ENCODE measurements around the gene LYZL1.

DNA sequence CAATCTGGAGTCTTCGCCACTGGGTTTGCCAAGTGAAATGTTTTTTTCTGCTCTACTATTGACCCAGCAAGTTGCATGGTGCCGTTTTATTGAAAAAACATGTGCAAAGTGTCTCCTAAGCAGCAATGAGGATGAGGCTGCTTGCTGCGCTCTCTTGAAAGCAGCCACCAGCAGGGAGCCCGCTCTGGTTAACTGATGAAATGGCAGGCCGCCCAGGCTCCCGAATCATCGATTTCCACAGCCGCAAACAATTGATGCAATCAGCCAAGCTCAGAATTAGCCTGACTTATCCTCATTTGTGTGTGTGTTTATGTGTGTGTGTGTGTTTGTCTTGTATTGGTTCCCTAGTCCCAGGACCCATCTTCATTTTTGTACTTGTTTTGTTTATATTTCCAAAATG is 22.2 kb upstream of the LYZL1 start:
- TF ChIP-seq, protein P1, sequence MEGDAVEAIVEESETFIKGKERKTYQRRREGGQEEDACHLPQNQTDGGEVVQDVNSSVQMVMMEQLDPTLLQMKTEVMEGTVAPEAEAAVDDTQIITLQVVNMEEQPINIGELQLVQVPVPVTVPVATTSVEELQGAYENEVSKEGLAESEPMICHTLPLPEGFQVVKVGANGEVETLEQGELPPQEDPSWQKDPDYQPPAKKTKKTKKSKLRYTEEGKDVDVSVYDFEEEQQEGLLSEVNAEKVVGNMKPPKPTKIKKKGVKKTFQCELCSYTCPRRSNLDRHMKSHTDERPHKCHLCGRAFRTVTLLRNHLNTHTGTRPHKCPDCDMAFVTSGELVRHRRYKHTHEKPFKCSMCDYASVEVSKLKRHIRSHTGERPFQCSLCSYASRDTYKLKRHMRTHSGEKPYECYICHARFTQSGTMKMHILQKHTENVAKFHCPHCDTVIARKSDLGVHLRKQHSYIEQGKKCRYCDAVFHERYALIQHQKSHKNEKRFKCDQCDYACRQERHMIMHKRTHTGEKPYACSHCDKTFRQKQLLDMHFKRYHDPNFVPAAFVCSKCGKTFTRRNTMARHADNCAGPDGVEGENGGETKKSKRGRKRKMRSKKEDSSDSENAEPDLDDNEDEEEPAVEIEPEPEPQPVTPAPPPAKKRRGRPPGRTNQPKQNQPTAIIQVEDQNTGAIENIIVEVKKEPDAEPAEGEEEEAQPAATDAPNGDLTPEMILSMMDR (conservative IDR thresholded peaks at IDR 0.05; ENCODE audit: low read length), result no peak
- no peak for TF ChIP-seq EZH2phosphoT487 (IDR thresholded peaks at IDR 0.05; ENCODE audit: borderline replicate concordance)

Data from Loucy (cell line).